ENCODE results near the gene NDUFV2. TPM values are rescaled to one million over a fixed set of nuclear protein-coding genes. Genes with fewer than 3 reads are reported as not detected.

Gene NDUFV2
- total and polyA plus RNA-seq, 2 donors (not counting 3 experiments of a cell fraction or from before 2014, with no cell fraction given), result 65.7 to 152 TPM

DNA sequence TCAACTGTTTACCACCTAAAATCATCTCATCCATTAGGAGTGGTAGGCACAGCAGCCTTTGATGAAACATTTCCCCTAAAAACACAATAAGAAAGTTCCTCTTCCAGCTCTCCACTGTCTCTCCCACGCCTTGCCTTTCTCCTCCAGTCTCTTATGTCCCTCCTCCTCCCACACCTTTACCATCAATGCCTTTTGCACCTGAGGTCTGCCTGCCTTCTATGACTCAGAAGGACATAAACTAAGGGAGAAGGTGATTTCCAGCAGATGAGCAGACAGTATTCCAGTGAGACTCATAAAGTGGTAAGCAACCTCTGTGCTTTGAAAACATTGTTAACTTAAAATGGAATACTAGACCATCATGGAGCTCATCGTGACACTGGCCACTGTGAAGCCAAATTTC, 34.2 kb upstream of the NDUFV2 start:
- Histone ChIP-seq H3K4me3 (replicated peaks in 1 of 3; ENCODE audit: insufficient read depth in 1 of 3, low read depth in 1 of 3, low read length in 3 of 3) (no peak overlapping the region), H3K27ac (ENCODE audit: insufficient read depth, low read depth, low read length) (no peak overlapping the region), H4K20me1 (replicated peaks; ENCODE audit: control insufficient read depth, extremely low read depth, insufficient read depth, low read length) (no peaks in the 10 kb centered on the region), H3K9me3 (replicated peaks; ENCODE audit: control insufficient read depth, insufficient read depth, low read length) (no peaks in the 10 kb centered on the region), H3K9me1 (replicated peaks; ENCODE audit: control insufficient read depth, extremely low read depth, insufficient read depth, low read length) (no peaks in the 10 kb centered on the region), H2AFZ (ENCODE audit: low read depth, low read length) (no peak overlapping the region), H3K79me2 (ENCODE audit: control insufficient read depth, insufficient read depth, low read length) (no peaks in the 10 kb centered on the region), H3K4me2 (ENCODE audit: insufficient read depth, low read length) (no peak overlapping the region), H3K36me3 (ENCODE audit: control insufficient read depth in 2 of 2, extremely low read depth in 1 of 2, insufficient read depth in 2 of 2, low read length in 2 of 2) (no peaks in the 10 kb centered on the region), H3K4me1 (ENCODE audit: control insufficient read depth, extremely low read depth, insufficient read depth, low read length) (no peaks in the 10 kb centered on the region), H3K9ac (replicated peaks; ENCODE audit: extremely low read depth, insufficient read depth, low read length) (no peak overlapping the region), H3K27me3 (ENCODE audit: control insufficient read depth in 2 of 2, insufficient read depth in 2 of 2, low read length in 2 of 2) (no peaks in the 10 kb centered on the region)
- ChIA-PET POLR2A (no interaction called here), CTCF (no interaction called here)
- intact Hi-C loops (cut with micrococcal nuclease) (no loop called here), dilution Hi-C loops (cut with MboI; ENCODE audit: extremely low pct_ligation_motif_present, low sequenced_read_pairs) (no loop called here)
- TF ChIP-seq JUN (IDR thresholded peaks at IDR 0.05; ENCODE audit: borderline replicate concordance, insufficient read depth, insufficient read length, low read depth) (no peak), FOS (IDR thresholded peaks at IDR 0.05; ENCODE audit: borderline replicate concordance, insufficient read depth, low read length) (no peak), GATA2 (IDR thresholded peaks at IDR 0.05; ENCODE audit: insufficient read depth, insufficient read length, low read depth, low read length) (no peak), POLR2A (IDR thresholded peaks at IDR 0.05; ENCODE audit: low read depth, low read length) (no peak)
- TF ChIP-seq, protein P1, sequence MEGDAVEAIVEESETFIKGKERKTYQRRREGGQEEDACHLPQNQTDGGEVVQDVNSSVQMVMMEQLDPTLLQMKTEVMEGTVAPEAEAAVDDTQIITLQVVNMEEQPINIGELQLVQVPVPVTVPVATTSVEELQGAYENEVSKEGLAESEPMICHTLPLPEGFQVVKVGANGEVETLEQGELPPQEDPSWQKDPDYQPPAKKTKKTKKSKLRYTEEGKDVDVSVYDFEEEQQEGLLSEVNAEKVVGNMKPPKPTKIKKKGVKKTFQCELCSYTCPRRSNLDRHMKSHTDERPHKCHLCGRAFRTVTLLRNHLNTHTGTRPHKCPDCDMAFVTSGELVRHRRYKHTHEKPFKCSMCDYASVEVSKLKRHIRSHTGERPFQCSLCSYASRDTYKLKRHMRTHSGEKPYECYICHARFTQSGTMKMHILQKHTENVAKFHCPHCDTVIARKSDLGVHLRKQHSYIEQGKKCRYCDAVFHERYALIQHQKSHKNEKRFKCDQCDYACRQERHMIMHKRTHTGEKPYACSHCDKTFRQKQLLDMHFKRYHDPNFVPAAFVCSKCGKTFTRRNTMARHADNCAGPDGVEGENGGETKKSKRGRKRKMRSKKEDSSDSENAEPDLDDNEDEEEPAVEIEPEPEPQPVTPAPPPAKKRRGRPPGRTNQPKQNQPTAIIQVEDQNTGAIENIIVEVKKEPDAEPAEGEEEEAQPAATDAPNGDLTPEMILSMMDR (IDR thresholded peaks at IDR 0.05; ENCODE audit: extremely low read depth in 1 of 2, insufficient read depth in 1 of 2, low read depth in 1 of 2, low read length in 2 of 2), result no peak
- TF ChIP-seq, protein P2, sequence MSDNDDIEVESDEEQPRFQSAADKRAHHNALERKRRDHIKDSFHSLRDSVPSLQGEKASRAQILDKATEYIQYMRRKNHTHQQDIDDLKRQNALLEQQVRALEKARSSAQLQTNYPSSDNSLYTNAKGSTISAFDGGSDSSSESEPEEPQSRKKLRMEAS (IDR thresholded peaks at IDR 0.05; ENCODE audit: insufficient read depth, insufficient read length), result no peak
- DNase-seq (ENCODE audit: low read depth, low spot score), result no peak
- BruUV-seq (replicated peaks), result no TSS peak
- no peak for FAIRE-seq

DNA sequence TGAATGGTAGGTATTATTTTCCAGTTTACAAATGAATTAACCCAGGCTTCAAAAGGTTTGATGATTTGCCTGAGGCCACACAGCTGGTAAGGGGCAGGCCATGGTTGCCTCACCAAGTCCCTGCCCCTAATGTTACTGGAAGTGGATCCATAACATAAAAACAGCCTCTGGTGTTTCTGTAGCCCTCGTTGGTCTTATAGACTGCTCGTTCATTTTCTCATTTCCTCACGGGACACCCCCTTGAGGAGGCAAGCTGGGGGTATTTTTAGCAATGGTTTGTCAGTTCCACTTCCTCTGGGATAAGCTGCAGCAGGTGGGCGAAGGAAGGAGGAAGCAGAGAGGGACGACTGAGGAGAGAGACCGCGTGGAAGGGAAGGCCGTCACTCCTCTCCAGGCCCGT, 32.9 kb upstream of the NDUFV2 start:
- ChIA-PET CTCF (no interaction called here), POLR2A (no interaction called here)
- H3K27ac ChIP-seq (ENCODE audit: insufficient read depth, low read depth, low read length), result no peak overlapping the region
- no peaks in the 10 kb centered on the region for H4K20me1 ChIP-seq (replicated peaks; ENCODE audit: control insufficient read depth, extremely low read depth, insufficient read depth, low read length)
- no peak for FAIRE-seq
- H3K4me1 ChIP-seq (ENCODE audit: control insufficient read depth, extremely low read depth, insufficient read depth, low read length), result peaks cover 3% of the 10 kb centered on the region
- dilution Hi-C loops (cut with MboI; ENCODE audit: extremely low pct_ligation_motif_present, low sequenced_read_pairs), result no loop called here
- intact Hi-C loops (cut with micrococcal nuclease), result no loop called here
- H3K9me1 ChIP-seq (replicated peaks; ENCODE audit: control insufficient read depth, extremely low read depth, insufficient read depth, low read length), result no peaks in the 10 kb centered on the region
- BruUV-seq (replicated peaks), result no TSS peak
- H2AFZ ChIP-seq (ENCODE audit: low read depth, low read length), result peak overlapping the region; percentile 39
- no peaks in the 10 kb centered on the region for H3K79me2 ChIP-seq (ENCODE audit: control insufficient read depth, insufficient read depth, low read length)
- TF ChIP-seq FOS (IDR thresholded peaks at IDR 0.05; ENCODE audit: borderline replicate concordance, insufficient read depth, low read length) (no peak), JUN (IDR thresholded peaks at IDR 0.05; ENCODE audit: borderline replicate concordance, insufficient read depth, insufficient read length, low read depth) (no peak), GATA2 (IDR thresholded peaks at IDR 0.05; ENCODE audit: insufficient read depth, insufficient read length, low read depth, low read length) (no peak), POLR2A (IDR thresholded peaks at IDR 0.05; ENCODE audit: low read depth, low read length) (no peak), EZH2 (IDR thresholded peaks at IDR 0.05; ENCODE audit: borderline replicate concordance, low read depth, low read length, severe bottlenecking) (no peak), POLR2AphosphoS5 (IDR thresholded peaks at IDR 0.05; ENCODE audit: insufficient read depth, low read depth, low read length) (no peak), MYC (IDR thresholded peaks at IDR 0.05; ENCODE audit: low read depth, low read length) (no peak)
- TF ChIP-seq, protein P1 (IDR thresholded peaks at IDR 0.05; ENCODE audit: extremely low read depth in 1 of 2, insufficient read depth in 1 of 2, low read depth in 1 of 2, low read length in 2 of 2), result no peak
- TF ChIP-seq, protein P2 (IDR thresholded peaks at IDR 0.05; ENCODE audit: insufficient read depth, insufficient read length), result no peak
- H3K27me3 ChIP-seq (ENCODE audit: control insufficient read depth in 2 of 2, insufficient read depth in 2 of 2, low read length in 2 of 2), result no peaks in the 10 kb centered on the region
- H3K36me3 ChIP-seq (ENCODE audit: control insufficient read depth in 2 of 2, extremely low read depth in 1 of 2, insufficient read depth in 2 of 2, low read length in 2 of 2), result no peaks in the 10 kb centered on the region
- no peak overlapping the region for H3K4me3 ChIP-seq (replicated peaks in 1 of 3; ENCODE audit: insufficient read depth in 1 of 3, low read depth in 1 of 3, low read length in 3 of 3)
- no peak overlapping the region for H3K4me2 ChIP-seq (ENCODE audit: insufficient read depth, low read length)
- H3K9me3 ChIP-seq (replicated peaks; ENCODE audit: control insufficient read depth, insufficient read depth, low read length), result no peaks in the 10 kb centered on the region
- DNase-seq (ENCODE audit: low read depth, low spot score), result no peak
- no peak overlapping the region for H3K9ac ChIP-seq (replicated peaks; ENCODE audit: extremely low read depth, insufficient read depth, low read length)

Data from endothelial cell of umbilical vein (primary cell).